GM12878 (cell line): ENCODE results near the gene CDKN1C. TPM values are rescaled to one million over a fixed set of nuclear protein-coding genes. Genes with fewer than 3 reads are reported as not detected.

Experiments
- ATAC-seq: fragments of 200-7000 bp; cut with Tn5 transposase; 3 replicates; pipeline ENCODE4 v1.9.1; 2020; ENCODE audit warnings: mild to moderate bottlenecking, moderate library complexity
- BruUV-seq: library from RNA; stranded (reverse); fragments of 400-500 nt; replicated peaks from 2 replicates; lab custom pipeline; 2021; lab: Mats Ljungman, UMichigan
- CTCF ChIA-PET: fragments of 300-600 bp; sonication (Branson Sonifier 250); formaldehyde crosslinking; extraction: SDS; loops from one replicate; lab custom pipeline; 2021; ENCODE audit warnings: inconsistent platforms; lab: Yijun Ruan, JAX
- POLR2A ChIA-PET: fragments of 350-600 bp; formaldehyde crosslinking; extraction: SDS; loops from one replicate; lab custom pipeline; 2021; ENCODE audit warnings: inconsistent platforms; lab: Charles Lee
- RAD21 ChIA-PET: fragments of 300-600 bp; sonication (Branson Sonifier 250); formaldehyde crosslinking; loops from one replicate; lab custom pipeline; 2023; ENCODE audit warnings: antibody characterized with exemption; ENCODE audit not compliant: unreplicated experiment; lab: Charles Lee
- SMC1A ChIA-PET: fragments of 300-600 bp; sonication (Branson Sonifier 250); formaldehyde crosslinking; loops from one replicate; lab custom pipeline; 2023; ENCODE audit not compliant: unreplicated experiment, uncharacterized antibody; lab: Charles Lee
- DNase-seq: peaks from one replicate; pipeline ENCODE4 v3.0.0-alpha.2; 2011; ENCODE audit warnings: low read depth, low spot score
- FAIRE-seq: peaks from 3 replicates; lab custom pipeline; 2011; peaks lifted over from hg19 to GRCh38; lab: Jason Lieb, UNC
- H2AFZ ChIP-seq: 2 replicates; pipeline ENCODE4 v1.6.0; 2011; ENCODE audit warnings: low read depth, low read length, control low read depth; ENCODE audit not compliant: control insufficient read depth
- H3K27ac ChIP-seq: 2 replicates; pipeline ENCODE4 v1.5.1; 2011; ENCODE audit warnings: control low read depth; ENCODE audit not compliant: control insufficient read depth, insufficient read depth
- H3K27me3 ChIP-seq, 2 experiments: replicated peaks in 1 of 2; 2 replicates each; pipeline versions ENCODE4 v1.6.0 to v1.6.1; 2011; ENCODE audit warnings: low read length in 1 of 2; ENCODE audit not compliant: control insufficient read depth in 2 of 2, insufficient read depth in 2 of 2
- H3K36me3 ChIP-seq, 2 experiments: 2 replicates each; pipeline ENCODE4 v1.5.1; 2011; ENCODE audit warnings: low read length in 1 of 2; ENCODE audit not compliant: control insufficient read depth in 2 of 2, insufficient read depth in 2 of 2
- H3K4me1 ChIP-seq: 2 replicates; pipeline ENCODE4 v1.6.1; 2011; ENCODE audit warnings: mild to moderate bottlenecking, low read length, moderate library complexity, mixed read lengths; ENCODE audit not compliant: control insufficient read depth, insufficient read depth
- H3K4me2 ChIP-seq: 2 replicates; pipeline ENCODE4 v1.6.0; 2011; ENCODE audit warnings: control low read depth; ENCODE audit not compliant: control insufficient read depth, insufficient read depth
- H3K4me3 ChIP-seq: fragments of 200-600 bp; sonication (generic); 2 replicates; pipeline ENCODE4 v1.5.1; 2016
- H3K79me2 ChIP-seq: 2 replicates; pipeline ENCODE4 v1.6.0; 2011; ENCODE audit warnings: low read length; ENCODE audit not compliant: control insufficient read depth, insufficient read depth
- H3K9ac ChIP-seq: 2 replicates; pipeline ENCODE4 v1.8.0; 2011; ENCODE audit warnings: low read length, control low read depth, mixed read lengths; ENCODE audit not compliant: control insufficient read depth, insufficient read depth
- H3K9me3 ChIP-seq: replicated peaks from 3 replicates; pipeline ENCODE4 v1.5.1; 2011; ENCODE audit warnings: mild to moderate bottlenecking, low read length; ENCODE audit not compliant: control insufficient read depth, insufficient read depth
- H4K20me1 ChIP-seq: 2 replicates; pipeline ENCODE4 v1.6.0; 2011; ENCODE audit not compliant: control insufficient read depth, insufficient read depth
- DPF2 ChIP-seq: fragments of 450-650 bp; IDR thresholded peaks from 2 replicates; pipeline ENCODE4 v1.6.1; 2017; ENCODE audit warnings: mild to moderate bottlenecking
- EZH2 ChIP-seq: IDR thresholded peaks from 2 replicates; pipeline ENCODE4 v1.6.1; 2012; ENCODE audit warnings: low read depth, mild to moderate bottlenecking, control low read depth, inconsistent platforms, low read length, borderline replicate concordance; ENCODE audit not compliant: control insufficient read depth
- IKZF1 ChIP-seq: fragments of 450-650 bp; conservative IDR thresholded peaks from 2 replicates; pipeline ENCODE4 v1.6.1; 2017; ENCODE audit warnings: antibody characterized with exemption, mild to moderate bottlenecking
- POLR2AphosphoS2 ChIP-seq: IDR thresholded peaks from 2 replicates; pipeline ENCODE4 v1.6.1; 2011; ENCODE audit warnings: low read depth, mild to moderate bottlenecking, low read length, improper control_type of control experiment, moderate library complexity
- ZSCAN29 ChIP-seq: fragments of 450-650 bp; IDR thresholded peaks from 2 replicates; pipeline ENCODE4 v1.6.1; 2017; ENCODE audit warnings: mild to moderate bottlenecking, moderate library complexity
- WGBS: methylation state at CpG from one replicate; pipeline ENCODE4 v1.1.6; 2016; ENCODE audit warnings: low lambda C conversion rate; ENCODE audit not compliant: insufficient replicate concordance, insufficient coverage; ENCODE audit errors: missing lambda C conversion rate; 5-methylcytosine and 5-hydroxymethylcytosine counted together
- in situ Hi-C: fragments of 300-500 bp; cut with MboI; formaldehyde crosslinking; loops from 9 replicates; pipeline ENCODE4 v1.14.3; 2018; ENCODE audit warnings: mixed read lengths
- intact Hi-C: fragments of 100-400 bp; cut with micrococcal nuclease; formaldehyde crosslinking; loops from one replicate; pipeline ENCODE4 v1.14.2; 2022; ENCODE audit not compliant: unreplicated experiment
- polyA plus RNA-seq, 11 experiments: library from polyadenylated mRNA; depleted of rRNA in 4 of 11; unstranded in 6 of 11; stranded (reverse) in 5 of 11; fragments of >200 nt; fragmentation: Nextera tagmentation in 4 of 11; fragmentation: Illumina TruSeq in 1 of 11; extraction: Ambion mirVana in 4 of 11; extraction: Trizol in 1 of 11; gene quantifications; 1 replicate in 1 of 11; 2 replicates in 10 of 11; pipeline versions ENCODE4 v1.2.1 to v1.2.3, GENCODE V29; 2011 to 2016; ENCODE audit warnings: inconsistent platforms in 2 of 11, missing spikeins in 2 of 11, low read depth in 1 of 11
- total RNA-seq, 4 experiments: library from RNA; depleted of rRNA in 3 of 4; stranded (reverse); fragments of >200 nt in 3 of 4; fragmentation: Illumina TruSeq in 1 of 4; extraction: Trizol in 1 of 4; gene quantifications; 2 replicates each; pipeline versions ENCODE4 v1.2.1 to v1.2.3, GENCODE V29; 2013 to 2021

The CDKN1C gene
- total and polyA plus RNA-seq, 10 of the 15 experiments (the other 5 are each of a cell fraction or from before 2014, with no cell fraction given), result 0.05 to 0.21 (median 0.14) TPM; not detected in 7

DNA sequence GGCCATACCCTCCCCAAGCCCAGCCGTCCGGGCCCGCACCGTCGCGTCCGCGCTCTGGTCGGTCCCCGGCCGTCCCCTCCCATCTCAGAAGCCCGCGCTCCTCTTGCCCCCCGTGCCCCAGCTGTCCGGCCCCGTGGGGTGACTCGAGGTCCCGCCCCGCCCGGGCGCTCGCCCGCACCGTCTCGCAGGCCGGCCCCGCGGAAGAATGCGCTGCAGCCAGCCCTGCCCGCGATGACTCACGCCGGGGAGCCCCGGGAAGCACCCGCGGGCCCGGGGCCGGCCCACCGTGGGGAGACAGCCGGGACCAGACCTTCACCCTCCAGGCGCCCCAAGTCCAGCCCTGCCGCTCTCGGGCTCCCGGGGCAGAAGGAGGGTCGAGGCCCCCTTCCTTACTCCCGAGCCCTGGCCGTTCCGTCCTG lies 44.0 kb upstream of the CDKN1C start:
- TF ChIP-seq DPF2 (peak; percentile 18; the same call in 1 of the 2 replicates), EZH2 (no peak), ZSCAN29 (no peak), IKZF1 (peak; percentile 9), POLR2AphosphoS2 (no peak)
- TF ChIP-seq, all 136 proteins: peak for 2
- DNase-seq (no peak), FAIRE-seq (no peak), ATAC-seq (peak; percentile 43)
- no peaks in the 10 kb centered on the region for H3K9me3 ChIP-seq
- H3K4me2 ChIP-seq, result peak overlapping the region; percentile 95
- peaks cover 3 to 15% of the 10 kb centered on the region in 2 experiments for H3K27me3 ChIP-seq
- ChIA-PET CTCF (interaction anchor here (0.7 to 2.9 kb wide), 21 partner anchors 11 to 397 kb away, joined by 3 to 25 read pairs (median 5); a partner anchor contains a TSS), SMC1A (interaction anchor here (1.1 to 2.0 kb wide), 2 partner anchors 37 to 396 kb away, joined by 4 to 14 read pairs; no protein-coding TSS in a partner anchor), POLR2A (interaction anchor here (0.8 to 2.1 kb wide), 3 partner anchors 12 to 37 kb away, joined by 4 to 8 read pairs (median 5); a partner anchor contains a TSS), RAD21 (interaction anchor here (0.6 to 2.3 kb wide), 6 partner anchors 26 to 397 kb away, joined by 3 to 14 read pairs (median 6); no protein-coding TSS in a partner anchor)
- in situ Hi-C loops, result no loop called here
- BruUV-seq, result no TSS peak
- H2AFZ ChIP-seq, result peak overlapping the region; percentile 51; the same call in 1 of the 2 replicates
- peak overlapping the region; percentile 62; the same call in 1 of the 2 replicates for H3K4me3 ChIP-seq
- H4K20me1 ChIP-seq, result no peaks in the 10 kb centered on the region
- intact Hi-C loops, result no loop called here
- no peaks in the 10 kb centered on the region for H3K79me2 ChIP-seq
- H3K27ac ChIP-seq, result no peak overlapping the region
- peaks cover 21% of the 10 kb centered on the region for H3K4me1 ChIP-seq
- 3% methylated on average over 46 of the region's 48 CpGs for WGBS
- H3K36me3 ChIP-seq, result no peaks in the 10 kb centered on the region
- no peak overlapping the region; the same call in 1 of the 2 replicates for H3K9ac ChIP-seq
